Gastroesophageal sphincter (tissue), 4 donors: ENCODE measurements around the gene MGLL. TPM values are rescaled to one million over a fixed set of nuclear protein-coding genes. Genes with fewer than 3 reads are reported as not detected.

ENCODE experiments used
- ATAC-seq: fragments of 150-250 bp; one replicate; pipeline ENCODE4 v1.9.1; 2016; ENCODE audit warnings: mild to moderate bottlenecking, moderate library complexity
- H3K27ac ChIP-seq, 4 donors: fragments of 200-600 bp; sonication (generic) in 3 of 4; 1 replicate in 3 of 4; 2 replicates in 1 of 4; pipeline ENCODE4 v1.5.1; 2016 to 2019
- H3K27me3 ChIP-seq: fragments of 200-600 bp; sonication (generic); one replicate; pipeline ENCODE4 v1.5.1; 2019
- H3K36me3 ChIP-seq, 2 donors: fragments of 200-600 bp; sonication (generic); one replicate each; pipeline ENCODE4 v1.5.1; 2019; ENCODE audit warnings: control low read depth in 1 of 2
- H3K4me1 ChIP-seq, 3 donors: fragments of 200-600 bp; sonication (generic); 1 replicate in 2 of 3; 2 replicates in 1 of 3; pipeline ENCODE4 v1.5.1; 2016 to 2019; ENCODE audit warnings: control low read depth in 2 of 3
- H3K4me3 ChIP-seq, 2 donors: fragments of 200-600 bp; sonication (generic); one replicate each; pipeline ENCODE4 v1.5.1; 2019; ENCODE audit warnings: mild to moderate bottlenecking in 1 of 2, moderate library complexity in 1 of 2
- H3K9me3 ChIP-seq, 3 donors: fragments of 200-600 bp; sonication (generic); one replicate each; pipeline ENCODE4 v1.5.1; 2017 to 2019; ENCODE audit warnings: control low read depth in 2 of 3
- EP300 ChIP-seq: sonication (generic); formaldehyde crosslinking; IDR thresholded peaks from one replicate; pipeline ENCODE4 v1.6.1; 2017; ENCODE audit warnings: antibody characterized with exemption, mild to moderate bottlenecking
- POLR2A ChIP-seq, 2 donors: fragments of 450-650 bp; IDR thresholded peaks; one replicate each; pipeline ENCODE4 v1.6.1; 2017; ENCODE audit warnings: antibody characterized with exemption in 2 of 2, mild to moderate bottlenecking in 2 of 2, moderate library complexity in 1 of 2
- POLR2AphosphoS5 ChIP-seq: sonication (generic); formaldehyde crosslinking; IDR thresholded peaks from one replicate; pipeline ENCODE4 v1.6.1; 2017; ENCODE audit warnings: antibody characterized with exemption
- WGBS, 2 donors: methylation state at CpG; one replicate each; pipeline ENCODE4 v1.1.5; 2018; ENCODE audit warnings: low coverage in 1 of 2; 5-methylcytosine and 5-hydroxymethylcytosine counted together
- total RNA-seq, 4 donors: library from RNA; depleted of rRNA; stranded (reverse); fragments of >200 nt; gene quantifications; one replicate each; pipeline ENCODE4 v1.1.0, GENCODE V29; 2016
- TF ChIP-seq, protein P1 (sequence below), 4 experiments: fragments of 200-600 bp in 2 of 4; fragments of 450-650 bp in 2 of 4; sonication (generic) in 1 of 4; IDR thresholded peaks; one replicate each; pipeline ENCODE4 v1.5.1; 2017 to 2019; ENCODE audit warnings: antibody characterized with exemption in 4 of 4, mild to moderate bottlenecking in 2 of 4, moderate library complexity in 2 of 4

The MGLL gene
- total RNA-seq, 4 donors from 2014 or later, result 39.2 to 171 (median 55.8) TPM

DNA sequence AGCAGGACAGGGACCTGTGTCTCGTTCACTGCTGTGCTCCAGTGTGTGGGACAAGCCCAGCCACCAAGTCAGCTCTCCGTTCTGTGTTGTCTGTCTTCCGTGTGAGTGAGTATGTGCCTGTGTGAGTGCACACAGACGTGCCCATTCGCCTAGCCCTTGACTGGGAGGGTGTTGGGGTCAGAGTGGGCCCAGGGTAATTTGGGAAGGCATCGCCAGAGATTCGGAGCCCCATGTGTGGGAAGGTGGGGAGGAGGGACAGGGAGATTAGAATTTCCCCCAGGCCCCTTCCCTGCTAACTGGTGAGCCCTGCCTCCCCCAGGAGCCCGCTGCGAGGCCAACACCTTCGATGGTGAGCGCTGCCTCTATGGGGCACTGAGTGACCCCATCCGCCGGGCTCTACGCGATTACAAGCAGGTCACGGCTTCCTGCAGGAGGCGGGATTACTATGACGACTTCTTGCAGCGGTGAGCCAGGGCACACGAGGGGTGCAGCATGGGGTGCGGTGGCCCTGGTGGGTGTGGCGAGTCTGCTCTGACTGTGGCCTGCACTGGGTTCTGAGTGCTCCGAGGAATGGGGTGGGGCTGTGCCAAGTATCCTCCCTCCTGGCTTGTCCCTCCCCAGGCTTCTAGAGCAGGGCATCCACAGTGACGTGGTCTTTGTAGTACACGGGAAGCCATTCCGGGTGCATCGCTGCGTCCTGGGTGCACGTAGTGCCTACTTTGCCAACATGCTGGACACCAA lies 146.5 kb downstream of the MGLL start:
- TF ChIP-seq EP300 (no peak), POLR2A (IDR thresholded peaks at IDR 0.05) (no peak), POLR2AphosphoS5 (no peak)
- TF ChIP-seq, protein P1, sequence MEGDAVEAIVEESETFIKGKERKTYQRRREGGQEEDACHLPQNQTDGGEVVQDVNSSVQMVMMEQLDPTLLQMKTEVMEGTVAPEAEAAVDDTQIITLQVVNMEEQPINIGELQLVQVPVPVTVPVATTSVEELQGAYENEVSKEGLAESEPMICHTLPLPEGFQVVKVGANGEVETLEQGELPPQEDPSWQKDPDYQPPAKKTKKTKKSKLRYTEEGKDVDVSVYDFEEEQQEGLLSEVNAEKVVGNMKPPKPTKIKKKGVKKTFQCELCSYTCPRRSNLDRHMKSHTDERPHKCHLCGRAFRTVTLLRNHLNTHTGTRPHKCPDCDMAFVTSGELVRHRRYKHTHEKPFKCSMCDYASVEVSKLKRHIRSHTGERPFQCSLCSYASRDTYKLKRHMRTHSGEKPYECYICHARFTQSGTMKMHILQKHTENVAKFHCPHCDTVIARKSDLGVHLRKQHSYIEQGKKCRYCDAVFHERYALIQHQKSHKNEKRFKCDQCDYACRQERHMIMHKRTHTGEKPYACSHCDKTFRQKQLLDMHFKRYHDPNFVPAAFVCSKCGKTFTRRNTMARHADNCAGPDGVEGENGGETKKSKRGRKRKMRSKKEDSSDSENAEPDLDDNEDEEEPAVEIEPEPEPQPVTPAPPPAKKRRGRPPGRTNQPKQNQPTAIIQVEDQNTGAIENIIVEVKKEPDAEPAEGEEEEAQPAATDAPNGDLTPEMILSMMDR (IDR thresholded peaks at IDR 0.05), result no peak
- no peaks in the 10 kb centered on the region for H3K9me3 ChIP-seq
- peaks cover 2 to 51% (median 17%) of the 10 kb centered on the region in 3 donors for H3K4me1 ChIP-seq
- 90% methylated on average over 10 of the region's 29 CpGs; no CpG with 5 or more reads in 1 of the 2 donors for WGBS, 2 donors
- H3K27me3 ChIP-seq, result no peaks in the 10 kb centered on the region
- H3K27ac ChIP-seq, result no peak overlapping the region
- peaks cover 0 to 61% of the 10 kb centered on the region in 2 donors for H3K36me3 ChIP-seq
- H3K4me3 ChIP-seq, result no peak overlapping the region
- no peak for ATAC-seq

DNA sequence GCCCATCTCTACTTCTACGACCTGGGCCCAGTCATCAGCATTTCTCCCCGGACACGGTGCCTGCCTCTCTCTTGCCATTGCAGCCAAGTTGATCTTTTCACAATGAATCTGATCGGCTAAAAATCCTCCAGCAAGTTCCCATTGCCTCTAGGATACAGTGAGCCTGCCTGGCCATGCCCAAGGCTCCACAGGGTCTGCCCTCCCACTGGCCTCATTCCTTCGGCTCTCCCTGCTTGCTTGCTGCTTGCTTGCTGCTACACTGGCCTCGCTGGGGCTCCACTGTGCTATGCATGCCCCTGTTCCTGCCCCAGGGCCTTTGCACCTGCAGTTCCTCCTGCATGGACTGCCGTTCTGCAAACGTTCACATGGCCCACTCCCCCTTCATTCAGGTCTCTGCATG lies 147.5 kb downstream of the MGLL start:
- no peak overlapping the region for H3K27ac ChIP-seq
- 89 to 92% methylated on average over 5 of the region's 8 CpGs for WGBS, 2 donors
- H3K9me3 ChIP-seq, result no peaks in the 10 kb centered on the region
- H3K36me3 ChIP-seq, result peaks cover 0 to 50% of the 10 kb centered on the region in 2 donors
- ATAC-seq, result no peak
- no peak for TF ChIP-seq POLR2A (IDR thresholded peaks at IDR 0.05)
- no peak for TF ChIP-seq POLR2AphosphoS5
- TF ChIP-seq EP300, result no peak
- TF ChIP-seq, protein P1 (IDR thresholded peaks at IDR 0.05), result no peak
- peaks cover 2 to 51% (median 17%) of the 10 kb centered on the region in 3 donors for H3K4me1 ChIP-seq
- no peaks in the 10 kb centered on the region for H3K27me3 ChIP-seq
- no peak overlapping the region for H3K4me3 ChIP-seq

DNA sequence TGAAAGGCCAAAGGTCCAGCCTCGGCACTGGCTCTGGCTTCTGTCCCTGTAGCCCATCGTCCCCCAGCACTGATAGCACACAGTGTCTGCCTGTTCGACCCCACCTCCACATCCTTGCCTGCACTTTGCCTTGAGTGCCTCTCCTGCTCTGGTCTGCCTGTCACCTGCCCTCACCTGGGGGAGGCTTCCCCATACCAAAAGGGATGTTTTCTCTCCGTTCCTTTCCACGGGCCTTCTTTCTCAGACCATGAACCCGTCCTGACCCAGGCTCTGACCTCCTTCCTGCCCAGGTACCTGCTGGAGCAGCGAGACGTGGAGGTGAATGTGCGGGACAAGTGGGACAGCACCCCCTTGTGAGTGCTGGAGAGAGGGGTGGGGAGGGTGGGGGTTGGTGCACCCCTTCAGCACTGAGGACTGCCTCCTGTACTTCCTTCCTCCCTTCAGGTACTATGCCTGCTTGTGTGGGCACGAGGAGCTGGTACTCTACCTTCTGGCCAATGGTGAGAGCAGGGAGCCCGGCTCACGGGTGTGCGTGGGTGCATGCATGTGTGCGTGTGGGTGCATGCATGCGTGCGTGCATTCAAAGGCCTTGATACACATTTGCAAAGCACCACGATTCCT lies 148.1 kb downstream of the MGLL start:
- peak overlapping the region; percentile 82 to 99 for H3K4me3 ChIP-seq
- no peak for ATAC-seq
- WGBS, 2 donors, result 83 to 86% methylated on average over 5 to 7 of the region's 17 CpGs
- no peaks in the 10 kb centered on the region for H3K9me3 ChIP-seq
- H3K27me3 ChIP-seq, result no peaks in the 10 kb centered on the region
- TF ChIP-seq POLR2AphosphoS5 (no peak), EP300 (no peak), POLR2A (IDR thresholded peaks at IDR 0.05) (no peak)
- TF ChIP-seq, protein P1 (IDR thresholded peaks at IDR 0.05), result no peak
- H3K36me3 ChIP-seq, result peaks cover 0 to 44% of the 10 kb centered on the region in 2 donors
- H3K4me1 ChIP-seq, result peaks cover 2 to 51% (median 17%) of the 10 kb centered on the region in 3 donors
- peak overlapping the region in 3 of 4 donors; percentile 88 to 93 (median 93) for H3K27ac ChIP-seq

DNA sequence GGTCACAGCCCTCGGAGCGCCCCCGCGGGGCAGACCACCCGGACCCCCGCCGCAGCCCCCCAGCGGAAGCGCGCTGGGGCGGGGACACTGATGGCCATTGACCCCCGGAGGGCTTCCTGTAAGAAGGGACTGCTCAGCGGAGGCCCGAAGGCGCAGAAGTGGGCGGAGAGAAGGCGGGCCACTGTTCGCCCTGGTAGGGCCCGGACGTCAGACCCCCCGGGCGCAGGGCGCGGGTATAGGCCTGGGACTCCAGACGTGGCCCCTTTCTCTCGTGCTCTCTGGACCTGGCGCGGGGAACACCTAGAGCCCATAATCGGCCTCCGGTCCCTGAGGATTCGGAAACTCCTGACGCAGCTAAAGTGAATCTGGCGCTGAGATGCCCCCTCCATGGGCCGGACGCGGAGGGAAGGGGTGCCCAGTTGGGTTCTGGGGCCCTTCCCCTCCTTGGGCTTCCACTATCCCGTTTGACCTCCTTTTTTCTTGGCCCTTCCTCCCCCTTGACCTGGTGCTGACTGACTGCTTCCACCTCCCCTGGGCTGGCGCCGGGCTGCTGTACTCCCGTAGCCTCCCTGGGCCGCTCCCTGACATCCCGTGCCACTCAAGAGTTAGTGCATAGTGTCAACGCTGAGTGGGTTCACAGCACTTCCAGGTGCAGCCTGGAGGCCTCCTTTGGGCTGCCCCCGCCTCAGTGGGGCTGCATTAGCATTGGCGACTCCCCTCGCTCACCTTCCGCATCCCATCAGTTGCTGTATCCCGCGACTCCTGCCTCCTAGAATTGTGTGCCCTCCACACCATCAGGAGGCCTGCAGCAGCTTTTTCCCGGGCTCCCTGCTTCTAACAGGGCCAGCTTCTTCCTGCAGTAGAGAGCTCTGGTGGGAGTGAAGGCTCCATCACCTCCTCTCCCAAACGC lies 148.9 kb downstream of the MGLL start:
- peak; percentile 61 for ATAC-seq
- peaks cover 2 to 51% (median 17%) of the 10 kb centered on the region in 3 donors for H3K4me1 ChIP-seq
- peaks cover 0 to 37% of the 10 kb centered on the region in 2 donors for H3K36me3 ChIP-seq
- peak overlapping the region; percentile 82 to 99 for H3K4me3 ChIP-seq
- no peaks in the 10 kb centered on the region for H3K9me3 ChIP-seq
- H3K27ac ChIP-seq, result peak overlapping the region; percentile 64 to 93 (median 90)
- H3K27me3 ChIP-seq, result no peaks in the 10 kb centered on the region
- no peak for TF ChIP-seq EP300
- TF ChIP-seq POLR2A (IDR thresholded peaks at IDR 0.05), result no peak
- no peak for TF ChIP-seq POLR2AphosphoS5
- TF ChIP-seq, protein P1 (IDR thresholded peaks at IDR 0.05), result no peak
- 27 to 42% methylated on average over 9 to 14 of the region's 51 CpGs for WGBS, 2 donors
